ENCODE results near the gene RFNG. TPM values are rescaled to one million over a fixed set of nuclear protein-coding genes. Genes with fewer than 3 reads are reported as not detected.

The RFNG gene
- total RNA-seq, 1 donor from 2014 or later: 13.6 TPM

DNA sequence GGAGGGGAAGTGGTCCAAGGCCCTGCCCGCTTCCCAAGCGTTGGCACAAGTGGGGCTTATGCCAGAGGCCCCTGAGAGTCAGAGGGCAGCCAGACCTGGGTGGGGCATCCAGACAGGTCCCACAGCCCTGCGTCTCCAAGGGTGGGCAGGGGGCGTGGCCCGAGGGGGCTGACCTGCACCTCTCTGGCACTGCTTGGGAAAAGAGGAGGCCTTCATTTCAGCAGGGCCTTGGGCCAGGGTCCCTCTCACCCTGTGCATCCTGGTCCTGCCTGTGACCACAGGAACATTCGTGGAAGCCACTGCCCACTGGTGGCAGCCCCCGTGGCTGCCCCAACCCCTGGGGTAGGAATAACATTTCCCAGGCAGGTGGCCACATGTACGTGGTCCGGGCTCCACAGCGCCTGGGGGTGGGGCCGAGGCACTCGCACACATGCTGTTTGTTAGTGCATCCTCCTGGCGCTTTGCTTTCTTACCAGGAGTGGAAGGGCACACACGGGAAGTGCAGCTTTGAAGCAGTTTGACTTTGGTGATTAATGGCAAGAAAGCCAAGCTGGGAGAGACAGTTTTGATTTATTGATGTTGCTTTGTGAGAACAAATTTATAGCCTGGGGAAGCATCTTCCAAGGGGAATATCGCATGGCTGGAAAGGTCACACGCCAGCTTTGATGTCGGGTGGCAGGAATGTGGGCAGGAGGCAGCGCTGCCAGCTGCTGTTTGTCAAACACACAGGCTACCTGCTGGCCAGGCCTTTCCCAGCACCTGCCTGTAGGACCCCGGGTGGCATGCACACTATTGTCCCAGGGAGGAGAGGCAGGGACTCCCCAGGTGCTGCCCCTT, 33.2 kb downstream of the RFNG start:
- no peaks in the 10 kb centered on the region for H3K9me3 ChIP-seq (ENCODE audit: low read depth)
- H3K27ac Mint-ChIP-seq: no peak overlapping the region
- H2AFZ ChIP-seq (replicated peaks): no peak overlapping the region
- peaks cover 3% of the 10 kb centered on the region for H3K27me3 Mint-ChIP-seq (ENCODE audit: insufficient read depth, low read depth)
- H3K79me2 ChIP-seq (ENCODE audit: low read depth): peaks cover 15% of the 10 kb centered on the region
- H3K4me1 ChIP-seq: peaks cover 6% of the 10 kb centered on the region
- no peak overlapping the region for H3K27ac ChIP-seq
- H3K36me3 ChIP-seq: no peaks in the 10 kb centered on the region
- no peak overlapping the region for H3K9ac ChIP-seq
- H4K20me1 ChIP-seq (ENCODE audit: low read depth): peaks cover 29% of the 10 kb centered on the region
- H3K36me3 Mint-ChIP-seq: no peaks in the 10 kb centered on the region
- DNase-seq (ENCODE audit: low spot score): no peak
- H3F3A ChIP-seq (ENCODE audit: low read depth): peaks cover 15% of the 10 kb centered on the region
- H3K4me3 ChIP-seq: no peak overlapping the region
- TF ChIP-seq, protein P1, sequence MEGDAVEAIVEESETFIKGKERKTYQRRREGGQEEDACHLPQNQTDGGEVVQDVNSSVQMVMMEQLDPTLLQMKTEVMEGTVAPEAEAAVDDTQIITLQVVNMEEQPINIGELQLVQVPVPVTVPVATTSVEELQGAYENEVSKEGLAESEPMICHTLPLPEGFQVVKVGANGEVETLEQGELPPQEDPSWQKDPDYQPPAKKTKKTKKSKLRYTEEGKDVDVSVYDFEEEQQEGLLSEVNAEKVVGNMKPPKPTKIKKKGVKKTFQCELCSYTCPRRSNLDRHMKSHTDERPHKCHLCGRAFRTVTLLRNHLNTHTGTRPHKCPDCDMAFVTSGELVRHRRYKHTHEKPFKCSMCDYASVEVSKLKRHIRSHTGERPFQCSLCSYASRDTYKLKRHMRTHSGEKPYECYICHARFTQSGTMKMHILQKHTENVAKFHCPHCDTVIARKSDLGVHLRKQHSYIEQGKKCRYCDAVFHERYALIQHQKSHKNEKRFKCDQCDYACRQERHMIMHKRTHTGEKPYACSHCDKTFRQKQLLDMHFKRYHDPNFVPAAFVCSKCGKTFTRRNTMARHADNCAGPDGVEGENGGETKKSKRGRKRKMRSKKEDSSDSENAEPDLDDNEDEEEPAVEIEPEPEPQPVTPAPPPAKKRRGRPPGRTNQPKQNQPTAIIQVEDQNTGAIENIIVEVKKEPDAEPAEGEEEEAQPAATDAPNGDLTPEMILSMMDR (IDR thresholded peaks at IDR 0.05): no peak
- TF ChIP-seq EZH2 (IDR thresholded peaks at IDR 0.05) (no peak), EZH2phosphoT487 (IDR thresholded peaks at IDR 0.05) (no peak)
- H3K4me1 Mint-ChIP-seq: peaks cover 8% of the 10 kb centered on the region
- no peaks in the 10 kb centered on the region for H3K27me3 ChIP-seq
- no peaks in the 10 kb centered on the region for H3K9me3 Mint-ChIP-seq
- no peak overlapping the region for H3K4me2 ChIP-seq
- peak overlapping the region; percentile 60 for H3K4me3 Mint-ChIP-seq

DNA sequence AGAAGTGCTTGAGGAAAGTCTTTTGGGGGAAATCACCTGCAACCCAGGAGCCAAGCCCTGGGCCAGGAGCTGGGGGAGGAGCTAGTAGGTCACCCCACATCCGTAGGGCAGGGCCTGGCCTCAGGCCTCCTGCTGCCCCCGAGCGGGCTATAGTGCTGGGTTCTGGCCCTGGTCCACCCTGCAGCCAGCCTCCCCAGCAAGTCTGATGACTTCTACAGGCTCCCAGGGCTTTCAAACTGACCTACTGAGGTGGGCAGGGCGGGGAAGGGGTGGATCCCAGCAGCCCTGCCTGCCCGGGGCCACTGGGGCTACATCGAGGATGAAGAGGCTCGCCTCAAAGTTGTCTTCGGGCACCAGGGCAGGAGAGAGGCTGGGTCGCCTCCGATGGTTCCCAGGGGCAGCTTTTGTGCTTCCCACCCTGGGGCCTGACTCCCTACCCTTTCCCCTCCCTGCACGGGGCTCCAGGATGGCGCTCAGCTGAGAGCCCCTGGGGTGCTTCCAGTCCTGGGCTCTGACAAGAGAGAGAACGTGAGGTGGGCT, 33.9 kb downstream of the RFNG start:
- H3K27ac Mint-ChIP-seq: no peak overlapping the region
- Histone ChIP-seq H3K27ac (peak overlapping the region; percentile 29), H3K4me3 (no peak overlapping the region), H2AFZ (replicated peaks) (no peak overlapping the region), H3F3A (ENCODE audit: low read depth) (peaks cover 15% of the 10 kb centered on the region), H3K27me3 (no peaks in the 10 kb centered on the region), H4K20me1 (ENCODE audit: low read depth) (peaks cover 29% of the 10 kb centered on the region), H3K36me3 (no peaks in the 10 kb centered on the region), H3K4me1 (peaks cover 6% of the 10 kb centered on the region), H3K9me3 (ENCODE audit: low read depth) (no peaks in the 10 kb centered on the region), H3K79me2 (ENCODE audit: low read depth) (peaks cover 15% of the 10 kb centered on the region), H3K4me2 (no peak overlapping the region), H3K9ac (no peak overlapping the region)
- no peaks in the 10 kb centered on the region for H3K9me3 Mint-ChIP-seq
- no peaks in the 10 kb centered on the region for H3K36me3 Mint-ChIP-seq
- H3K4me3 Mint-ChIP-seq: no peak overlapping the region
- TF ChIP-seq EZH2phosphoT487 (IDR thresholded peaks at IDR 0.05): no peak
- TF ChIP-seq, protein P1 (IDR thresholded peaks at IDR 0.05): no peak
- no peak for TF ChIP-seq EZH2 (IDR thresholded peaks at IDR 0.05)
- H3K27me3 Mint-ChIP-seq (ENCODE audit: insufficient read depth, low read depth): peaks cover 3% of the 10 kb centered on the region
- peaks cover 11% of the 10 kb centered on the region for H3K4me1 Mint-ChIP-seq
- no peak for DNase-seq (ENCODE audit: low spot score)

DNA sequence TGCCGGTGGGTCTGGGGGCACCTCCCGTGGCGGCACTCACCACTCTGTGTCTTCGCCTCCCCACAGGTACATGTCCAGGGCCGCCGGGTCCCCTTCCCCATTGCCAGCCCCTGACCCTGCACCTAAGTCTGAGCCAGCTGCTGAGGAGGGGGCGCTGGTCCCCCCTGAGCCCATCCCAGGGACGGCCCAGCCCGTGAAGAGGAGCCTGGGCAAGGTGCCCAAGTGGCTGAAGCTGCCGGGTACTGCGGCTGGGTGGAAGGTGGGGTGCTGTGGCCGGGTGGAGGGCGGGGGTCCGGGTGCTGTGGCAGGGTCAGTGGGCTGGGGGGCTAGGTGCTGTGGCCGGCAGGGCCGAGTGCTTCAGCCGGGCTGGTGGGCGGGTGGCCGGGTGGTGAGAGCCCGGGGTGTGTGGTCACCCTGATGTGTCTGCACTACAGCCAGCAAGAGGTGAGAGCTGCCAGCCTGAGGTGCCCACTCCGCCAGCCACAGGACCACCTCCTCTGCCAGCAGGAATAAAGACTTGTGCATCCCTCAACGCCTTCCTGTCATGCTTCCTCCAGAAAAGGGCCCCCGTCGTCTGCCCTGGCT, 34.6 kb downstream of the RFNG start:
- no peaks in the 10 kb centered on the region for H3K9me3 ChIP-seq (ENCODE audit: low read depth)
- H3K4me2 ChIP-seq: no peak overlapping the region
- H3K27me3 Mint-ChIP-seq (ENCODE audit: insufficient read depth, low read depth): peaks cover 3% of the 10 kb centered on the region
- H3K36me3 ChIP-seq: no peaks in the 10 kb centered on the region
- no peak overlapping the region for H3K9ac ChIP-seq
- no peaks in the 10 kb centered on the region for H3K27me3 ChIP-seq
- H3K4me3 Mint-ChIP-seq: no peak overlapping the region
- no peaks in the 10 kb centered on the region for H3K9me3 Mint-ChIP-seq
- H3K4me3 ChIP-seq: no peak overlapping the region
- peaks cover 5% of the 10 kb centered on the region for H3K4me1 ChIP-seq
- H3K4me1 Mint-ChIP-seq: peaks cover 9% of the 10 kb centered on the region
- no peak overlapping the region for H2AFZ ChIP-seq (replicated peaks)
- DNase-seq (ENCODE audit: low spot score): no peak
- peaks cover 25% of the 10 kb centered on the region for H4K20me1 ChIP-seq (ENCODE audit: low read depth)
- H3K27ac ChIP-seq: peak overlapping the region; percentile 29
- peaks cover 10% of the 10 kb centered on the region for H3K79me2 ChIP-seq (ENCODE audit: low read depth)
- no peak overlapping the region for H3K27ac Mint-ChIP-seq
- H3K36me3 Mint-ChIP-seq: no peaks in the 10 kb centered on the region
- H3F3A ChIP-seq (ENCODE audit: low read depth): peaks cover 15% of the 10 kb centered on the region
- TF ChIP-seq EZH2phosphoT487 (IDR thresholded peaks at IDR 0.05) (no peak), EZH2 (IDR thresholded peaks at IDR 0.05) (no peak)
- TF ChIP-seq, protein P1 (IDR thresholded peaks at IDR 0.05): no peak

All from neural progenitor cell (in vitro differentiated cells).